Measurements from ENCODE around the gene GPR61.
A peak's percentile ranks its signal among the peaks of the same experiment; 100 is the strongest.

GPR61 gene

DNA sequence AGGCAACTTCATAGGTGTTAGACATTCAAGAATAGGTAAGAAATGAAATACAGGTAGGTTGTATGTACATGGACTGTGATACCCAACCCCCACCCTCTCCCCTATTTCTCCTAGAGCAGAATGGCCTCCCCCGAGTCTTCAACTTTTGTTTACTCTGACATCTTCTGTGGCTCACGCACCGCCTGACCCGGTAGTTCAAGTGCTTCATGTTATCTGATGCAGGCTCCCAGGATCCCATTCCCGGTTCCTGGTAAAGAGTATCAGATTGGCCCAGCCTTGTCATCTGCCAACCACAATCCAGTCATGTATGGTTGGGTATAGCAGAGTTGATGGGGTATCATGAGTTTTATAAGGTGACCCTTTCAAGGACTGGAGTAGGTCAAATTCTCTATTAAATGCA lies 17.8 kb downstream of the GPR61 start:
- no peaks in the 10 kb centered on the region for H3K9me3 ChIP-seq (ENCODE audit: control insufficient read depth, insufficient read depth, low read length)
- H3K4me1 ChIP-seq (ENCODE audit: control insufficient read depth, insufficient read depth, low read length), result peaks cover 11% of the 10 kb centered on the region; the same call in 1 of the 2 replicates
- no peak overlapping the region for H3K4me3 ChIP-seq (ENCODE audit: low read depth, low read length)
- no peak overlapping the region for H3K27ac ChIP-seq (ENCODE audit: low read depth, low read length)
- no peaks in the 10 kb centered on the region for H3K27me3 ChIP-seq (ENCODE audit: control insufficient read depth, insufficient read depth, low read length)
- no peak overlapping the region for H3K9ac ChIP-seq (ENCODE audit: low read depth, low read length)
- no peaks in the 10 kb centered on the region for H3K36me3 ChIP-seq (ENCODE audit: control insufficient read depth, insufficient read depth, low read length)

GRCh38 chr1:109559995-109560394 lies 20.3 kb downstream of the GPR61 start:
- peaks cover 34% of the 10 kb centered on the region for H3K4me1 ChIP-seq (ENCODE audit: control insufficient read depth, insufficient read depth, low read length)
- H3K9me3 ChIP-seq (ENCODE audit: control insufficient read depth, insufficient read depth, low read length), result no peaks in the 10 kb centered on the region
- H3K9ac ChIP-seq (ENCODE audit: low read depth, low read length), result no peak overlapping the region
- no peaks in the 10 kb centered on the region for H3K36me3 ChIP-seq (ENCODE audit: control insufficient read depth, insufficient read depth, low read length)
- H3K27me3 ChIP-seq (ENCODE audit: control insufficient read depth, insufficient read depth, low read length), result no peaks in the 10 kb centered on the region
- H3K4me3 ChIP-seq (ENCODE audit: low read depth, low read length), result no peak overlapping the region
- no peak overlapping the region for H3K27ac ChIP-seq (ENCODE audit: low read depth, low read length)

- peak overlapping the region; percentile 42 for H3K4me3 ChIP-seq (ENCODE audit: low read depth, low read length)
These were observed 24.7 kb downstream of the GPR61 start for GRCh38 chr1:109564194-109564878.

DNA sequence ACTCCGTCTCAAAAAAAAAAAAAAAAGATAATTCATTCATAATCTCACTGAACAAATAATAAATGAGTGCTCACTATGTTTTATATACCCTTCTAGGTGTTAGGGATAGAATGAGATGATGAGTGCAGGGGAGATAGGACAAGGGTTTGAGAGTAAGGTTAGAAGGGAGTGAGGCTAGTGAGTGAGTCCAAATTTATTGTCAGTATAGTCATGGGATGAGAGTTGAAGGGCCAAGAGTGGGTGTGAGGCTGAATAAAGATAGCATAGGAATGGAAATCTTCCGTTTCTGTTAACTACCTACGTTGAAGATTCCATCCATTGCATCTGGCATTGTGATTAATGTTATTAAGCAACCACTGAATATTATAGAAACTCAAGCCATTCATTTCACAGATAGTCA lies 25.6 kb downstream of the GPR61 start:
- peaks cover 54% of the 10 kb centered on the region for H3K4me1 ChIP-seq (ENCODE audit: control insufficient read depth, insufficient read depth, low read length)
- H3K27ac ChIP-seq (ENCODE audit: low read depth, low read length), result peak overlapping the region; percentile 93
- H3K4me3 ChIP-seq (ENCODE audit: low read depth, low read length), result no peak overlapping the region
- H3K36me3 ChIP-seq (ENCODE audit: control insufficient read depth, insufficient read depth, low read length), result no peaks in the 10 kb centered on the region
- no peaks in the 10 kb centered on the region for H3K9me3 ChIP-seq (ENCODE audit: control insufficient read depth, insufficient read depth, low read length)
- no peak overlapping the region for H3K9ac ChIP-seq (ENCODE audit: low read depth, low read length)
- H3K27me3 ChIP-seq (ENCODE audit: control insufficient read depth, insufficient read depth, low read length), result no peaks in the 10 kb centered on the region

More at GRCh38 chr1:109564194-109564878, 24.7 kb downstream of the GPR61 start:
- Histone ChIP-seq H3K9ac (ENCODE audit: low read depth, low read length) (peak overlapping the region; percentile 42), H3K36me3 (ENCODE audit: control insufficient read depth, insufficient read depth, low read length) (no peaks in the 10 kb centered on the region), H3K9me3 (ENCODE audit: control insufficient read depth, insufficient read depth, low read length) (no peaks in the 10 kb centered on the region), H3K4me1 (ENCODE audit: control insufficient read depth, insufficient read depth, low read length) (peaks cover 50% of the 10 kb centered on the region), H3K27me3 (ENCODE audit: control insufficient read depth, insufficient read depth, low read length) (no peaks in the 10 kb centered on the region), H3K27ac (ENCODE audit: low read depth, low read length) (peak overlapping the region; percentile 93)

- Histone ChIP-seq H3K9me3 (ENCODE audit: control insufficient read depth, insufficient read depth, low read length) (no peaks in the 10 kb centered on the region), H3K4me1 (ENCODE audit: control insufficient read depth, insufficient read depth, low read length) (peaks cover 53% of the 10 kb centered on the region), H3K27ac (ENCODE audit: low read depth, low read length) (no peak overlapping the region), H3K9ac (ENCODE audit: low read depth, low read length) (no peak overlapping the region), H3K36me3 (ENCODE audit: control insufficient read depth, insufficient read depth, low read length) (no peaks in the 10 kb centered on the region), H3K27me3 (ENCODE audit: control insufficient read depth, insufficient read depth, low read length) (no peaks in the 10 kb centered on the region), H3K4me3 (ENCODE audit: low read depth, low read length) (no peak overlapping the region)
These were observed 27.3 kb downstream of the GPR61 start for GRCh38 chr1:109566982-109567381.

DNA sequence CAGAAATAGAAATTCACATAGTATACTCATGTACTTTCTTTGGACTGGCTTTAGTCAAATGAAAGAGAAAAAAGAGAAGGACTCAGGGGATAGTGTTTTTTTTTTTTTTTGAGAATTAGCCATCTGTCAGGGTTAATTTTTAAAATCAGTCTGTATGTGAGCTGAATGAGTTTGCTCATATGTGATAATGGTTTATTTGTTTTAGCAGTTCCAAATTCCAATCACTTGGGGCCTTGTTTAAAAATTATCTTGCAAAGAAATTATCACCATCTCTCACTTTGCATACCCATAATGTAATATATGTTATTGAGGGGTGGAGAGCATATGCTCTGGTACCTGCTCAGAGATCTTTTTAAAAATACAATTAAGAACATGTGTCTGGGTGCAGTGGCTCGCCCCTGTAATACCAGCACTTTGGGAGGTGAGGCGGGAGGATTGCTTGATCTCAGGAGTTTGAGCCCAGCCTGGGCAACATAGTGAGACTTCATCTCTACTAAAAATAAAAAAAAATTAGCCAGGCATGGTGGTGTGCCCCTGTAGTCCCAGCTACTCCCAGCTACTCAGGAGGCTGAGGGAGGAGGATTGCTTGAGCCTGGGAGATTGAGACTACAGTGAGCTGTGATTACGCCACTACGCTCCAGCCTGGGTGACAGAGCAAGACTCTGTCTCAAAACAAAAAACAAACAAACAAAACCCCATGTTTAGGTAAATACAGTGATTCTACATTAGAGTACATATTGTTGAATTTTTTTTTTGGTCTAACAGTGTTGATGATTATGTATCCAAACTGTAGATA lies 28.4 kb downstream of the GPR61 start:
- Histone ChIP-seq H3K9ac (ENCODE audit: low read depth, low read length) (no peak overlapping the region), H3K4me3 (ENCODE audit: low read depth, low read length) (no peak overlapping the region), H3K27ac (ENCODE audit: low read depth, low read length) (no peak overlapping the region), H3K4me1 (ENCODE audit: control insufficient read depth, insufficient read depth, low read length) (peaks cover 42% of the 10 kb centered on the region), H3K36me3 (ENCODE audit: control insufficient read depth, insufficient read depth, low read length) (no peaks in the 10 kb centered on the region), H3K27me3 (ENCODE audit: control insufficient read depth, insufficient read depth, low read length) (no peaks in the 10 kb centered on the region), H3K9me3 (ENCODE audit: control insufficient read depth, insufficient read depth, low read length) (no peaks in the 10 kb centered on the region)

DNA sequence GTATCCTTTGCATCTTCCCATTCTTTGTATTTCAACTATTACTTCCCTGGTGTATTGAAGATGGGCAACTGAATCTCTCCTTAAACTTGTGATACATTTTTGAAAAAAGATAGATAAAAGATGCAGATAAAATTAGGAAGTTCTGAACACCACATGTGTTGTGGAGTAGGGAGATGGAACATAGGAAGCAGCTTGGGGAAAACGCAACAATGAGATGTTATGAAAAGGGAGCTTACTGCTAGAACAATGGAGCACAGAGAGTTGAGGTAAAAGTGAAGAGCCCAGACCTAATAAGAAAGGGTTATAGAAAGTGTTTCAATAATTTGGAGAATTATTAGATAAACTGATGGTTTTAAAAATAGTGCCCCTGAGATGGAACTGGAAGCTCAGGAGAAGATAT lies 29.7 kb downstream of the GPR61 start:
- no peaks in the 10 kb centered on the region for H3K9me3 ChIP-seq (ENCODE audit: control insufficient read depth, insufficient read depth, low read length)
- H3K4me3 ChIP-seq (ENCODE audit: low read depth, low read length), result no peak overlapping the region
- H3K27me3 ChIP-seq (ENCODE audit: control insufficient read depth, insufficient read depth, low read length), result no peaks in the 10 kb centered on the region
- peaks cover 4% of the 10 kb centered on the region; the same call in 1 of the 2 replicates for H3K36me3 ChIP-seq (ENCODE audit: control insufficient read depth, insufficient read depth, low read length)
- peaks cover 31% of the 10 kb centered on the region for H3K4me1 ChIP-seq (ENCODE audit: control insufficient read depth, insufficient read depth, low read length)
- H3K27ac ChIP-seq (ENCODE audit: low read depth, low read length), result no peak overlapping the region
- H3K9ac ChIP-seq (ENCODE audit: low read depth, low read length), result no peak overlapping the region

GRCh38 chr1:109570414-109570813 lies 30.7 kb downstream of the GPR61 start:
- Histone ChIP-seq H3K9ac (ENCODE audit: low read depth, low read length) (no peak overlapping the region), H3K4me3 (ENCODE audit: low read depth, low read length) (no peak overlapping the region), H3K36me3 (ENCODE audit: control insufficient read depth, insufficient read depth, low read length) (peaks cover 4% of the 10 kb centered on the region; the same call in 1 of the 2 replicates), H3K4me1 (ENCODE audit: control insufficient read depth, insufficient read depth, low read length) (peaks cover 21% of the 10 kb centered on the region), H3K9me3 (ENCODE audit: control insufficient read depth, insufficient read depth, low read length) (no peaks in the 10 kb centered on the region), H3K27ac (ENCODE audit: low read depth, low read length) (no peak overlapping the region), H3K27me3 (ENCODE audit: control insufficient read depth, insufficient read depth, low read length) (no peaks in the 10 kb centered on the region)

DNA sequence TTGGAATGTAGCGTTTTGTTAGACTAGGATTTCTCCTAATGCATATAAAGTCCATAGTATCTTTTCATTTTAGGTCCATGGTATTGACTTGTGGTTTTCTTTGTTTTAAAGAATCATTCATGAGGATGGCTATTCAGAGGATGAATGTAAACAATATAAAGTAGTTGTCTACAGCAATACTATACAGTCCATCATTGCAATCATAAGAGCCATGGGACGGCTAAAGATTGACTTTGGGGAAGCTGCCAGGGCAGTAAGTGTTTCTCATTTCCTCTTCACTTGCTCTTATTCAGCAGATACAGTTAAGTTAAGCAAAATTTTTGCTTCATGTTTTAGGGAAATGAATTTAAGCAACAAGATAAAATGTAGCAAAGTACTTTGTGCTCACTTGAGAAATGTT lies 34.1 kb downstream of the GPR61 start:
- no peaks in the 10 kb centered on the region for H3K27me3 ChIP-seq (ENCODE audit: control insufficient read depth, insufficient read depth, low read length)
- no peak overlapping the region for H3K27ac ChIP-seq (ENCODE audit: low read depth, low read length)
- H3K9me3 ChIP-seq (ENCODE audit: control insufficient read depth, insufficient read depth, low read length), result no peaks in the 10 kb centered on the region
- no peak overlapping the region for H3K4me3 ChIP-seq (ENCODE audit: low read depth, low read length)
- peaks cover 13% of the 10 kb centered on the region for H3K4me1 ChIP-seq (ENCODE audit: control insufficient read depth, insufficient read depth, low read length)
- no peak overlapping the region for H3K9ac ChIP-seq (ENCODE audit: low read depth, low read length)
- H3K36me3 ChIP-seq (ENCODE audit: control insufficient read depth, insufficient read depth, low read length), result peaks cover 9% of the 10 kb centered on the region

DNA sequence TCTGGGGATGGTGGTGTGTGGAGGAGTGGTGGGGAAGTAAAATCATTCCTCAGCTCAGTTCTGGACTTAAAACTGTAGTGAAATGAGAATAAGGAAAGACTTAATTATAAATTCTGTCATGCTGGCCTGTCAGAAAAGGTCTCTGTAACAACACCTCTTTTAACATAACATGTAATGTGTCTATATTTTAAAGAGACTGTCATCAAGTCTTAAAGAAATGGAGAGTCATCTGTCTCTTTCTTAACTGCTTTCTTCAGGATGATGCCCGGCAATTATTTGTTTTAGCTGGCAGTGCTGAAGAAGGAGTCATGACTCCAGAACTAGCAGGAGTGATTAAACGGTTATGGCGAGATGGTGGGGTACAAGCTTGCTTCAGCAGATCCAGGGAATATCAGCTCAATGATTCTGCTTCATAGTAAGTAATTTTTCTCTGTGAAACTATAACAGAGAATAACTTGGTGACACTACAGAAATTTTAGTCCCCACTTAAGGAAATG lies 39.3 kb downstream of the GPR61 start:
- Histone ChIP-seq H3K9ac (ENCODE audit: low read depth, low read length) (no peak overlapping the region), H3K27me3 (ENCODE audit: control insufficient read depth, insufficient read depth, low read length) (no peaks in the 10 kb centered on the region), H3K4me3 (ENCODE audit: low read depth, low read length) (no peak overlapping the region), H3K27ac (ENCODE audit: low read depth, low read length) (no peak overlapping the region), H3K36me3 (ENCODE audit: control insufficient read depth, insufficient read depth, low read length) (peaks cover 49% of the 10 kb centered on the region), H3K4me1 (ENCODE audit: control insufficient read depth, insufficient read depth, low read length) (no peaks in the 10 kb centered on the region), H3K9me3 (ENCODE audit: control insufficient read depth, insufficient read depth, low read length) (no peaks in the 10 kb centered on the region)

- Histone ChIP-seq H3K27me3 (ENCODE audit: control insufficient read depth, insufficient read depth, low read length) (no peaks in the 10 kb centered on the region), H3K4me1 (ENCODE audit: control insufficient read depth, insufficient read depth, low read length) (no peaks in the 10 kb centered on the region), H3K9ac (ENCODE audit: low read depth, low read length) (no peak overlapping the region), H3K9me3 (ENCODE audit: control insufficient read depth, insufficient read depth, low read length) (no peaks in the 10 kb centered on the region), H3K36me3 (ENCODE audit: control insufficient read depth, insufficient read depth, low read length) (peaks cover 53% of the 10 kb centered on the region), H3K4me3 (ENCODE audit: low read depth, low read length) (no peak overlapping the region), H3K27ac (ENCODE audit: low read depth, low read length) (no peak overlapping the region)
These were observed 39.8 kb downstream of the GPR61 start for GRCh38 chr1:109579491-109579890.

Data from HUES48 (cell line).